Effector memory CD8-positive, alpha-beta T cell (primary cell): ENCODE measurements around the gene NHLH1.

Experiments
- ATAC-seq: fragments of 150-1000 bp; cut with Tn5 transposase; replicated peaks from 2 replicates; pipeline ENCODE4 v1.10.0; 2021; ENCODE audit warnings: mild to moderate bottlenecking, moderate library complexity
- DNase-seq, 3 experiments: peaks; one replicate each; pipeline ENCODE4 v3.0.0; 2021
- H3K27ac Mint-ChIP-seq, 2 donors: one replicate each; pipeline ENCODE4 v1.8.0; 2022; ENCODE audit warnings: mild to moderate bottlenecking in 2 of 2, mixed read lengths in 2 of 2, moderate library complexity in 2 of 2
- H3K27me3 Mint-ChIP-seq, 2 donors: one replicate each; pipeline ENCODE4 v1.8.0; 2022; ENCODE audit warnings: mixed read lengths in 2 of 2
- H3K36me3 Mint-ChIP-seq: one replicate; pipeline ENCODE4 v1.8.0; 2022; ENCODE audit warnings: mild to moderate bottlenecking, moderate library complexity, mixed read lengths; ENCODE audit not compliant: insufficient read depth
- H3K4me1 Mint-ChIP-seq, 2 donors: one replicate each; pipeline ENCODE4 v1.8.0; 2022; ENCODE audit warnings: low read depth in 2 of 2, mixed read lengths in 2 of 2
- H3K4me3 Mint-ChIP-seq, 2 donors: one replicate each; pipeline ENCODE4 v1.8.0; 2022; ENCODE audit warnings: mild to moderate bottlenecking in 2 of 2, mixed read lengths in 2 of 2, moderate library complexity in 2 of 2
- H3K9me3 Mint-ChIP-seq, 2 donors: one replicate each; pipeline ENCODE4 v1.8.0; 2022; ENCODE audit warnings: mixed read lengths in 2 of 2
- total RNA-seq, 9 experiments: gene quantifications; one replicate each; lab custom pipeline; 2026; lab: John Stamatoyannopoulos, UW

NHLH1 gene
- 0 to 2.0 (median 0.30) reads per million in 9 experiments for total RNA-seq

DNA sequence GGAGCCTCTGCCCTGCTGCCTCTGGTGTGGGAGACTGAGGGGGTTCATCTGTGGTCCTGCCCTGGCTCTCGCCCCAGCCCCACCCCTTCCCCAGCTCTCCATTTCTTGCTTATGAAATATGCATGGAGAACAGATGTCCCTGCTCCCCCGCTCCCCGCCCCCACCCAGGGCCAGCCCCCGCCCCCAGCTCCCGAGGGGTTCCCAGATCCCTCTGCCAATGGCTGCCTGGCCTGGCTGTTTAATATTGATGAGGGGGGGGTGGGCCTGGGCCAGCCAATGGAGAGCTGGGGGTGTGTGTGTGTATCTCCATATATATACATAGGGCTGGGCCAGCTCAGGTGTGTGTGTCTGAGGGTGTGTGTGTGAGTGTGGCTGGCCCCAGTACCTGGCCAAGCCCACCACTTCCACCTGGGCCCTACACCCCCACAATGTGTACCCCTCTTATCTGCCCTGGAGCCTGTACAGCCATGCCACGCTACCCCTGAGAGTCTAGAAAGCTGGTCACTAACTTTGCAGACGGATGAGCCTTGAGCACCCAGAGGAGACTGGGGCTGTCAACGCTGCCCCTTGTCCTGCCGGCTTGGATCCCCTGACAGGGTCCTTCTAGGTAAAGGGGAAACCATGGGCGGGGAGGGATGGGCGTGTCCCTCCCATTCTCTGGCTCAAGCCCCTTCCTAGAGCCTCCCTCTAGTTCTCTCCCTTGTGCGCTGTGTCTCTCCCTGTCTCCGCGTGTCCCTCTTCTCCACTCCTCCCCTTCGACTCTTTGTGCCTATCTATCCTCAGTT lies at the start of gene NHLH1:
Gene NHLH1, plus strand, starts transcription at position 341 of the 785 bp plus-strand sequence. CDS start 3,661 bp downstream, outside the sequence.
- peaks cover 0 to 4% of the 10 kb centered on the region in 2 donors for H3K4me1 Mint-ChIP-seq
- no peak within 1 kb of the TSS for H3K27ac Mint-ChIP-seq
- H3K4me3 Mint-ChIP-seq, result no peak within 1 kb of the TSS
- no peaks in the 10 kb centered on the region for H3K36me3 Mint-ChIP-seq
- no peaks in the 10 kb centered on the region for H3K27me3 Mint-ChIP-seq
- no peaks in the 10 kb centered on the region for H3K9me3 Mint-ChIP-seq
- DNase-seq (no peak), ATAC-seq (no peak)

DNA sequence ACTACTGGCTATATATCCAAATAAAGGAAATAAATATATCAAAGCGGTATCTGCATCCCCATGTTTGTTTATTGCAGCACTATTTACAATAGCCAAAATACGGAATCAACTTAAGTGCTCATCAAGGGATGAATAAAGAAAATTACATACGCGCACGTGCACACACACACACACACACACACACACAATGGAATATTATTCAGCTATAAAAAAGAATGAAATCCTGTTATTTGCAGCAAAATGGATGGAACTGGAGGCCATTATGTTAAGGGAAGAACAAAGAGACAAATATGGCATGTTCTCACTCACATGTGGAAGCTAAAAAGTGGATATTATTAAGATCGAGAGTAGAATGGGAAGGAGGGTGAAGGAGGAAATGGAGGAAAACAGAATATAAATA lies 44.0 kb upstream of the NHLH1 start:
- peaks cover 8 to 34% of the 10 kb centered on the region in 2 donors for H3K4me1 Mint-ChIP-seq
- no peak for DNase-seq
- no peak for ATAC-seq
- no peaks in the 10 kb centered on the region for H3K9me3 Mint-ChIP-seq
- H3K27ac Mint-ChIP-seq, result no peak overlapping the region
- peaks cover 88% of the 10 kb centered on the region for H3K36me3 Mint-ChIP-seq
- H3K27me3 Mint-ChIP-seq, result no peaks in the 10 kb centered on the region
- H3K4me3 Mint-ChIP-seq, result no peak overlapping the region

DNA sequence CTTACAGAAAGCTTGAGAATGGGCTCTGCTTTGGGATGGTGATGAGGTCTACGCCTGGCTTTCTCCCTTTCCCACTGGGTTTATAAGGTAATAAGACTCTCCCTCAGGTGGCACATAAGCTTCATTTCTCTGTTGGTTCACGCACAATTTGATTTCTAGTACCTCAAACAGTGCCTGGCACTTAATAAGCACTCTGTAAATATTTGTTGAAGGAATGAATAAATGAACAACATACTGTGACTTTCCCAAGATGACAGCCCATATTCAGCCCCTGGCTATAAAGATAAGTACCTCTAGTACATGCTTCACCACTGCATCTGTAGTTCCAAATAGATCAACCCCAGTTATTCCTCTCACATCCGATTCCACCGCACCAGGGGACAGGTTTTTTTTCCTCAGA lies 41.6 kb upstream of the NHLH1 start:
- ATAC-seq, result no peak
- DNase-seq, result no peak
- no peaks in the 10 kb centered on the region for H3K9me3 Mint-ChIP-seq
- H3K27me3 Mint-ChIP-seq, result no peaks in the 10 kb centered on the region
- peaks cover 88% of the 10 kb centered on the region for H3K36me3 Mint-ChIP-seq
- H3K4me1 Mint-ChIP-seq, result peaks cover 12 to 29% of the 10 kb centered on the region in 2 donors
- no peak overlapping the region for H3K4me3 Mint-ChIP-seq
- peak overlapping the region in 1 of 2 donors; percentile 20 for H3K27ac Mint-ChIP-seq

DNA sequence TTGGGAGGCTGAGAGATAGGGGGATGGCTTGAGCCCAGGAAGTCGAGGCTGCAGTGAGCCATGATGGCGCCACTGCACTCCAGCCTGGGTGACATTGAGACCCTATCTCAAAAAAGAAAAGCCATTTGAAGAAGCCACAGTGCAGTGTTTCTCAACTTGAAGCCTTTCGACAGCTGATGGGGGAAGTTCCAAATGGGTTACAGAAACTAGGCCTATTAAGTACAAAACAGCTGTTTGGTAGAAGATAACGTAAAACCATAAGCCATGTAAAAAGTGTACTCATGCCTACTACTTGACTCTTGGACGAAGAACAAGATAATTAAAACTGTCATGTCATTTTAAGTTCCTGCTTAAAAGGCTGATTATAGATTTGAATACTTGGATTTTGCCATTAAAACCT lies 40.5 kb upstream of the NHLH1 start:
- DNase-seq, result no peak
- H3K4me3 Mint-ChIP-seq, result no peak overlapping the region
- H3K9me3 Mint-ChIP-seq, result no peaks in the 10 kb centered on the region
- no peak for ATAC-seq
- H3K27ac Mint-ChIP-seq, result peak overlapping the region in 1 of 2 donors; percentile 46
- H3K27me3 Mint-ChIP-seq, result no peaks in the 10 kb centered on the region
- peaks cover 88% of the 10 kb centered on the region for H3K36me3 Mint-ChIP-seq
- H3K4me1 Mint-ChIP-seq, result peaks cover 12 to 21% of the 10 kb centered on the region in 2 donors

DNA sequence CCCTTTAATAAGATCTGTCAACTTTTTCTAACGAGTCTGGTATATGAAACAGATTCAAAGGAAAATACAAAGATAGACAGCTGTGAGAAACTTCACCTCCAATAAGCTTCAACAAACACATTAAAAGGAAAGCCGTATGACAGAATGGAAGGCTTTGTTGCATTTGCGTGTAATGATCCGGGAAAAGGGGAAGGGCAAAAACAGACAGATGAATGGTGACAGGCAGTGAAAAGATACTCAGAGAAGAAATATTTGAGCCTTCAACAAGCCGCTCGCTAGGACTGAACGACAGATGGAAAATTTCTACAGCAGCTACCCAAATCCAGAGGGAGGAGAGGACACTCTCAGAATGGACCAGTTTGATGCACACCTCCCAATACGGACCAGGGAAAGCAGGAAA lies 38.7 kb upstream of the NHLH1 start:
- peaks cover 7 to 15% of the 10 kb centered on the region in 2 donors for H3K4me1 Mint-ChIP-seq
- H3K9me3 Mint-ChIP-seq, result no peaks in the 10 kb centered on the region
- DNase-seq, result no peak
- no peak for ATAC-seq
- H3K27me3 Mint-ChIP-seq, result no peaks in the 10 kb centered on the region
- H3K4me3 Mint-ChIP-seq, result no peak overlapping the region
- no peak overlapping the region for H3K27ac Mint-ChIP-seq
- H3K36me3 Mint-ChIP-seq, result peaks cover 91% of the 10 kb centered on the region

DNA sequence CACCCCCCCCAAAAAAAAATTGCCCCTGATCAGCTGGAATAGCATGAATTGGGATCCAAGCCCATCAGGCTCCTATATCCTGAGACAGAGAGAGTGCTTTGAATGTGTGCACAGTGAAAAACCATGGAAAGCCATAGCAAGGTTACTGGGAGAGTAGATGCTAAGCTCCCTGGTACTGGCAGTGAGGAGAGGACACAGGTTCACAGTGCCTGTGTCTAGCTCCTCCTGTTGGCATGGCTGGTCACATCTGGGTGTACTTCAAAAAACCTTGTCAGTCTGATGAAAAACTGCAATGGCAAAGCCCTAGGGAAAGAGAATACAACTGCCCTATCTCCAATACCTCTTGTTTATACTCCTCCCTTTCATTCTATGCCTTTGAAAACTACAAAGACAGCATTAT lies 36.8 kb upstream of the NHLH1 start:
- DNase-seq (no peak), ATAC-seq (no peak)
- Mint-ChIP-seq H3K27me3 (no peaks in the 10 kb centered on the region), H3K4me1 (peaks cover 7 to 15% of the 10 kb centered on the region in 2 donors), H3K36me3 (peaks cover 89% of the 10 kb centered on the region), H3K9me3 (no peaks in the 10 kb centered on the region), H3K27ac (peak overlapping the region; percentile 29 to 63), H3K4me3 (no peak overlapping the region)

DNA sequence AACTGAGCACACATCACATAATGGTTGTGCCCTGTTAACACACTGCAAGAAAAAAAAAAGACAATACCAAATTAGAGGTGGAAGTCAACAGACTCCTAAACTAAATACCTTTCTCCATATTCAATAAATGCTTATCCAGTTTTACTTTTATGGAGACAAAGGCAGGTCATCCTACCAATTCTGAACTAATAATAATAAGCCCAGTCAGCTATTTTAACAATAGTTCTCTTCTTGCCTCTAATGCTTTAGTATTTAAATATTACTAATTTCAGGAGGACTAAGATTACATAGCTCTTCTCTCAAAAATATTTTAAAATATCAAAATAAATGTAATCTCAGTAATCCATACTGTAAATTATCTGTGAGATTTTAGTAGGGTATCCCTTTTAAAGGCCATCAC lies 34.4 kb upstream of the NHLH1 start:
- H3K9me3 Mint-ChIP-seq, result no peaks in the 10 kb centered on the region
- ATAC-seq (no peak), DNase-seq (no peak)
- H3K4me1 Mint-ChIP-seq, result peaks cover 7 to 12% of the 10 kb centered on the region in 2 donors
- H3K27me3 Mint-ChIP-seq, result no peaks in the 10 kb centered on the region
- H3K4me3 Mint-ChIP-seq, result no peak overlapping the region
- H3K36me3 Mint-ChIP-seq, result peaks cover 88% of the 10 kb centered on the region
- H3K27ac Mint-ChIP-seq, result no peak overlapping the region

DNA sequence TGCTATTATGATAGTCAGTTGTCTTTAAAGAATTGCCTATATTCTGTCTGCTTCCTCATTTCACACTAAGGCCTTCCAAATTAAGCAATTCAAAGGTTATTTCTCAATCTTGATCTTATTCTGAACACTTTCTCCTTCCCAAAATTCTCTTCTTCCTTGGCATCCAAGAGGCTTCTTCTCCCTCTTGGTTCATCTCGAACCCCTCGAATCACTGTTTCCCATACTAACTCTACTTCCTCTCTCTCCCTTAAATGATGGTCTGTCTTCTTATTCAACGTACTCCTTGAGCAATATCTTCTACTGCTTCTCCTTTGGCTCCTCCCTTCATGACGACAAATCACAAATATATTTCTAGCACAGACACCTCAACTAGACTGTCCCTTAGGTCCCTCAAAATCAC lies 28.3 kb upstream of the NHLH1 start:
- H3K27me3 Mint-ChIP-seq, result no peaks in the 10 kb centered on the region
- H3K9me3 Mint-ChIP-seq, result no peaks in the 10 kb centered on the region
- peaks cover 74% of the 10 kb centered on the region for H3K36me3 Mint-ChIP-seq
- no peak overlapping the region for H3K27ac Mint-ChIP-seq
- DNase-seq, result no peak
- no peak overlapping the region for H3K4me3 Mint-ChIP-seq
- no peak for ATAC-seq
- H3K4me1 Mint-ChIP-seq, result peaks cover 18 to 35% of the 10 kb centered on the region in 2 donors

DNA sequence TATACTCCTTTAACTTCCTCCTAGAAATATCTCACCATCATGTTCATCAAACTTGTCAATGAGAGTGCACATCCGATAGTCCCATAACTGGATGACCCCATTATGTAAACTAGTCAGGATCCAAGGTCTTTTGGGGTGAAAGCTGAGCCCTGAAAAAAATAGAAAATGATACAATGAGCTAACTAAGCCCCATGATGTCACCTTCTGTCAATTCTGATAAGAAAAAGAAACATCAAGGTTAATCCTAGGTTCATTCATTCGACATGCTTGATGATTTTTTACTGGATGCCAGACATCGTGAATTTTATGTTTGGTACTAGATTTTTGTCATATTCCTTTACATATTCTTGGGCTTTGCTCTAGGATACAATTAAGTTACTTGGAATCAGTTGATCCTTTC lies 26.7 kb upstream of the NHLH1 start:
- no peaks in the 10 kb centered on the region for H3K9me3 Mint-ChIP-seq
- H3K27me3 Mint-ChIP-seq, result no peaks in the 10 kb centered on the region
- no peak overlapping the region for H3K4me3 Mint-ChIP-seq
- H3K36me3 Mint-ChIP-seq, result peaks cover 68% of the 10 kb centered on the region
- DNase-seq (no peak), ATAC-seq (no peak)
- peaks cover 21 to 40% of the 10 kb centered on the region in 2 donors for H3K4me1 Mint-ChIP-seq
- H3K27ac Mint-ChIP-seq, result peak overlapping the region in 1 of 2 donors; percentile 21

DNA sequence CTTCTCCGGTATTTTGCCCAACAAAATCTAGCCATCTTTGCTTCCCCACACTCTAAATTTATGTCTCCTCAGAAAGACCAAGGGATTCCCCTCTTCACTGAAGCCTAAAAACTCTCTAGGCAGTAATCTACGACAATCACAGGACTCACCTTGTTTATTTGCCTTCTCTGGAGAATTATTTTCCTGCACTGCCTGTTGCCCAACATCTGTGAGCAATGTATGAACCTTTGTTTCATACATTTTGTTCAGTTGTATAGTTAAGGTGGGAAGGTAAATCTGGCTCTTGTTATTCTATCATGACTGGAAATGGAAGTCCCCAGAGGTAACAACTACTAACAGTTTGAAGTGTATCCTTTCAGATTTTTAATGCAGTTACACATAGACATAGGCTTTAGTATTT lies 26.0 kb upstream of the NHLH1 start:
- H3K9me3 Mint-ChIP-seq, result no peaks in the 10 kb centered on the region
- no peaks in the 10 kb centered on the region for H3K27me3 Mint-ChIP-seq
- peak overlapping the region; percentile 21 to 99 for H3K27ac Mint-ChIP-seq
- ATAC-seq, result no peak
- H3K4me1 Mint-ChIP-seq, result peaks cover 21 to 40% of the 10 kb centered on the region in 2 donors
- peaks cover 60% of the 10 kb centered on the region for H3K36me3 Mint-ChIP-seq
- peak overlapping the region in 1 of 2 donors; percentile 99 for H3K4me3 Mint-ChIP-seq
- no peak for DNase-seq

DNA sequence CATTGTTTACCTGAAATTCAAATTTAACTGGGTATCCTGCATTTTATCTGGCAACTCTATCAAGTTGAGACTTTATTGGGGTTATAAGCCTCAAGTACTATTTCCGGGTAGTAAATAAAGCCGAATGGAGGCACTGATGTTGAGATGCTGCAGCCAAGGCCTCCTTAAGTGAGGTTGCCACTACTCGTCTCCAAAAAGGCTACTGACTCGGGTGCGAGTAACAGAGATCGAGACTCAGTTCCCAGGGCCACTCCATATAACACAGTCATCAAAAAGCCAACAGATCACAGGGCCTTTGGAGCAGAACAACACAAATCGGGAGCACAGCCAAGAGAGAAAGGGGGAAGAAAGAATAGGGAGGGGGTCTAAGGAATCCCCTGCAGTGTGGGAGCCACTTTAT lies 24.3 kb upstream of the NHLH1 start:
- H3K4me3 Mint-ChIP-seq, result peak overlapping the region; percentile 94 to 99
- no peaks in the 10 kb centered on the region for H3K9me3 Mint-ChIP-seq
- DNase-seq (peak in 1 of 3 experiments; percentile 17), ATAC-seq (peak; percentile 8)
- H3K4me1 Mint-ChIP-seq, result peaks cover 26 to 45% of the 10 kb centered on the region in 2 donors
- peak overlapping the region; percentile 98 to 99 for H3K27ac Mint-ChIP-seq
- H3K36me3 Mint-ChIP-seq, result peaks cover 55% of the 10 kb centered on the region
- no peaks in the 10 kb centered on the region for H3K27me3 Mint-ChIP-seq

DNA sequence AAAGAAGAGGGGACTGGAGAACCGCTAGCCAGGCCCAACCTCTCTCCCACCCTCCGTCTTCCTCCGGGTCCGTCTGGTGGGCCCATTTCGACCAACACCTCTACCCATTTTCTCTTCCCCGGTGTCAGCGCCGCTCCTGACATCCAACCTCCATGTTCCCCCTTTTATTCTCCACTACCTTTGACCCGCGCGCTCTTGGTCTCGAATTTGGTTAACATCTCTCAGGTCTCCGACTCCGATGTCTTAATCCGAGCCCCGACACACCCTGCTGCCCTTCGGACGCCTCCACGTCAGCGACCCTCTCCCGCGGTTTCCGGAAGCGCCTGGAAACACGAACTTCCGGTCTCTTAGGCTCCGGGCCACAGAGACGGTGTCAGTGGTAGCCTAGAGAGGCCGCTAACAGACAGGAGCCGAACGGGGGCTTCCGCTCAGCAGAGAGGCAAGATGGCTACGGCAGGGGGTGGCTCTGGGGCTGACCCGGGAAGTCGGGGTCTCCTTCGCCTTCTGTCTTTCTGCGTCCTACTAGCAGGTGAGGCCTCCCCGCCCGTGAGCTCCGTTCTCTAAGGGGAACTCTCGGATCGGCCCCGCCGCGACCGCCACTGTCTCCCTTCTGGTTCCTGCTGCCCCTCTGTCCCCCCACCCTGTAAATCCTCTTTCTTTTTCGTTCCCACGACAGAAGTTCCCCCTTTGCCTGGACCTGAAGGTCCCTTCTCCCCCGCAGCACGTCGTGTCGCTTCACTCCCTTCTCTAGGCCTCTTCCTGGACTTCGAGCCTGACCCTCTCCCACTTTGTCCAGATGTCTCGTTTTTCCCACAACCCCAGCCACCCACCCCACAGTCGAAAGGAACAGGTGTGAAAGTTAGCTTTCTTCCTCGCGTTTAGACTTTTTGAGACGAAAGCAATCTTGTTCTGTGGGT lies 23.7 kb upstream of the NHLH1 start, which contains the start of the genes COPA and NCSTN:
Gene COPA, minus strand, starts transcription at position 298 of the 917 bp plus-strand sequence. Its CDS starts 80 bp downstream, at position 218.
Gene NCSTN, plus strand, starts transcription at position 431 of the 917 bp plus-strand sequence. Its CDS starts 14 bp downstream, at position 445.
- Mint-ChIP-seq H3K9me3 (no peaks in the 10 kb centered on the region), H3K4me1 (peaks cover 26 to 45% of the 10 kb centered on the region in 2 donors), H3K36me3 (peaks cover 54% of the 10 kb centered on the region), H3K4me3 (peak within 1 kb of the TSS; percentile 94 to 99), H3K27me3 (no peaks in the 10 kb centered on the region), H3K27ac (peak within 1 kb of the TSS; percentile 98 to 99)
- ATAC-seq (peak; percentile 97), DNase-seq (peak; percentile 87 to 88 (median 87))

DNA sequence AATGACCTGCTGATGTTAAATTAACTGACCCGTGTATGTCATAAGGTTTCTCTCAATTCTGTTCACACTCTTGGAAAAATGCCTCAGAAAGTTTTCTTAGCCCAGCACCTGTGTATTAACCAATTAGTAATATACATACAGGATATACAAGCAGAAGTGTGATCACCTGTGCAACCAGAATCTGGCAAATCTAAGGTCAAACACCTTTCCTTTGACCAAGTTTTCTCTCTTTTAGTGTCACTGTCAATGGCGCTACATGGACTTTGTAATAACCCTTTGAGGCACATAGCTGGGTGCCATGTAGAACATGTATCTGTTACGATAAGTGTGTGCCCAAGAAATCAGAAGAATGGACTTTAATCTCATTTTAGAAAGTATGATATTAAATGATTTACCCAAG lies 22.6 kb upstream of the NHLH1 start:
- no peak for DNase-seq

More for the DNA sequence above, 22.6 kb upstream of the NHLH1 start:
- H3K36me3 Mint-ChIP-seq, result peaks cover 46% of the 10 kb centered on the region
- no peaks in the 10 kb centered on the region for H3K27me3 Mint-ChIP-seq
- peaks cover 23 to 41% of the 10 kb centered on the region in 2 donors for H3K4me1 Mint-ChIP-seq
- H3K9me3 Mint-ChIP-seq, result no peaks in the 10 kb centered on the region
- H3K27ac Mint-ChIP-seq, result peak overlapping the region; percentile 98 to 99
- ATAC-seq, result no peak
- H3K4me3 Mint-ChIP-seq, result peak overlapping the region; percentile 94 to 99
